Calu3 (cell line): Measurements from ENCODE around the gene SEC22C. TPM values are rescaled to one million over a fixed set of nuclear protein-coding genes. Genes with fewer than 3 reads are reported as not detected.
"Not testable (repeated sequence)": the region's sequence is repeated elsewhere in the genome, so short reads cannot be mapped to it uniquely, and the experiment has no call there.

ENCODE experiments used
- BruUV-seq: library from RNA; stranded (reverse); fragments of 400-500 nt; replicated peaks from 2 replicates; lab custom pipeline; 2021; lab: Mats Ljungman, UMichigan
- CTCF ChIA-PET: fragments of 300-600 bp; sonication (Branson Sonifier 250); formaldehyde crosslinking; loops from one replicate; lab custom pipeline; 2022; ENCODE audit warnings: antibody characterized with exemption; lab: Charles Lee
- DNase-seq: peaks from one replicate; pipeline ENCODE4 v3.0.0; 2022
- H3K27ac Mint-ChIP-seq: one replicate; pipeline ENCODE4 v1.8.0; 2022; ENCODE audit warnings: mixed read lengths; ENCODE audit not compliant: unreplicated experiment
- H3K27me3 Mint-ChIP-seq: one replicate; pipeline ENCODE4 v1.8.0; 2022; ENCODE audit warnings: mixed read lengths; ENCODE audit not compliant: unreplicated experiment
- H3K36me3 Mint-ChIP-seq: one replicate; pipeline ENCODE4 v1.8.0; 2022; ENCODE audit warnings: mild to moderate bottlenecking, moderate library complexity, mixed read lengths; ENCODE audit not compliant: insufficient read depth, unreplicated experiment
- H3K4me1 Mint-ChIP-seq: one replicate; pipeline ENCODE4 v1.8.0; 2022; ENCODE audit warnings: mild to moderate bottlenecking, low read depth, mixed read lengths; ENCODE audit not compliant: unreplicated experiment
- H3K4me3 Mint-ChIP-seq: one replicate; pipeline ENCODE4 v1.8.0; 2022; ENCODE audit warnings: mild to moderate bottlenecking, low read depth, moderate library complexity, mixed read lengths; ENCODE audit not compliant: unreplicated experiment
- H3K9me3 Mint-ChIP-seq: one replicate; pipeline ENCODE4 v1.8.0; 2022; ENCODE audit warnings: low read depth, mixed read lengths; ENCODE audit not compliant: unreplicated experiment
- intact Hi-C: fragments of 100-400 bp; cut with micrococcal nuclease; formaldehyde crosslinking; loops from one replicate; pipeline ENCODE4 v1.10.0; 2022; ENCODE audit not compliant: unreplicated experiment
- total RNA-seq: library from RNA; stranded (reverse); gene quantifications from 2 replicates; pipeline ENCODE4 v1.2.3, GENCODE V29; 2022
- TF ChIP-seq, protein P1 (sequence below): fragments of 200-600 bp; IDR thresholded peaks from one replicate; pipeline ENCODE4 v1.8.0; 2022; ENCODE audit warnings: antibody characterized with exemption; ENCODE audit not compliant: unreplicated experiment

The SEC22C gene
- total RNA-seq, 1 experiment from 2014 or later: 42.3 TPM

DNA sequence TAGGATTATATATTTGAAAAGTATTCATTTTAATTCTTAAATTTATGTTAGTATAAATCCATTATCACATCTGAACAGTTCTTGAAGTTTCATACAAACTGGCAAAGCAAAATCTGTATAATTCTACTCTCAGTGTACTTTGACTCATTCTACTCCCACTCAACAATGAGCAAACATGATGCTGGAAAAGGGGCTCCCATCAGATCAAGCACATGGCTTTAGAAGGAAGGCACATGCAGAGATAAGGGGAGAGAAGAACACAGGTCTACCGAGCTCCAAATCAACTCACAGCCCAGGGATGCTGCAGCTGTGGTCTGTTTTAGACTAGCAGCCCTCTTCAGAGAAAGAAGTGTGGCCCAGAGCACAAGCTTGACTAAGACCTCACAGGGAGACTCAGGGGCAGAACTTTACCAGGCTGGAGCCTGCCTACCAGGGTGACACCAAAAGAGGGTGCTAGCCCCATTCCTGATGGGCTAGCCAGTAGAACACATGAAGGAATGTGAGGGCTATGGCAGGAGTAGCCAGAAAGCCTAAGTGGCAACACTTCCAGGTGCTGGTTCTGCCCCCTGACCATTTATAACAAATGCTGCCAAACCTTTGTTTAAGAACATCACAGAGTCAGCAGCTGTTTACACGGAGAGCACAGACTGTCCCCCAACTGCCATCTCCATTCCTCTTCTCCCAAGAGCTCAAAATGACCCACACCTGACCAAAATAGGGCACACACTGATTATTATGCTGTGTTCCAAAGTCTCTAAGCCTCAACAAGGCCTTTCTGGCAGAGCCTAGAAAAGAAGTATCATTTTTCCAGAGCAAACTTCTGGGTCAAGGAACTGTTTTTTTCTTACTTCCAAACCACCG lies 19.5 kb downstream of the SEC22C start:
- intact Hi-C loops: no loop called here
- BruUV-seq: no TSS peak
- Mint-ChIP-seq H3K4me1 (no peaks in the 10 kb centered on the region), H3K27ac (no peak overlapping the region), H3K9me3 (no peaks in the 10 kb centered on the region), H3K27me3 (no peaks in the 10 kb centered on the region), H3K36me3 (peaks cover 25% of the 10 kb centered on the region), H3K4me3 (no peak overlapping the region)
- DNase-seq: no peak
- CTCF ChIA-PET: no interaction called here
- TF ChIP-seq, protein P1, sequence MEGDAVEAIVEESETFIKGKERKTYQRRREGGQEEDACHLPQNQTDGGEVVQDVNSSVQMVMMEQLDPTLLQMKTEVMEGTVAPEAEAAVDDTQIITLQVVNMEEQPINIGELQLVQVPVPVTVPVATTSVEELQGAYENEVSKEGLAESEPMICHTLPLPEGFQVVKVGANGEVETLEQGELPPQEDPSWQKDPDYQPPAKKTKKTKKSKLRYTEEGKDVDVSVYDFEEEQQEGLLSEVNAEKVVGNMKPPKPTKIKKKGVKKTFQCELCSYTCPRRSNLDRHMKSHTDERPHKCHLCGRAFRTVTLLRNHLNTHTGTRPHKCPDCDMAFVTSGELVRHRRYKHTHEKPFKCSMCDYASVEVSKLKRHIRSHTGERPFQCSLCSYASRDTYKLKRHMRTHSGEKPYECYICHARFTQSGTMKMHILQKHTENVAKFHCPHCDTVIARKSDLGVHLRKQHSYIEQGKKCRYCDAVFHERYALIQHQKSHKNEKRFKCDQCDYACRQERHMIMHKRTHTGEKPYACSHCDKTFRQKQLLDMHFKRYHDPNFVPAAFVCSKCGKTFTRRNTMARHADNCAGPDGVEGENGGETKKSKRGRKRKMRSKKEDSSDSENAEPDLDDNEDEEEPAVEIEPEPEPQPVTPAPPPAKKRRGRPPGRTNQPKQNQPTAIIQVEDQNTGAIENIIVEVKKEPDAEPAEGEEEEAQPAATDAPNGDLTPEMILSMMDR: no peak

DNA sequence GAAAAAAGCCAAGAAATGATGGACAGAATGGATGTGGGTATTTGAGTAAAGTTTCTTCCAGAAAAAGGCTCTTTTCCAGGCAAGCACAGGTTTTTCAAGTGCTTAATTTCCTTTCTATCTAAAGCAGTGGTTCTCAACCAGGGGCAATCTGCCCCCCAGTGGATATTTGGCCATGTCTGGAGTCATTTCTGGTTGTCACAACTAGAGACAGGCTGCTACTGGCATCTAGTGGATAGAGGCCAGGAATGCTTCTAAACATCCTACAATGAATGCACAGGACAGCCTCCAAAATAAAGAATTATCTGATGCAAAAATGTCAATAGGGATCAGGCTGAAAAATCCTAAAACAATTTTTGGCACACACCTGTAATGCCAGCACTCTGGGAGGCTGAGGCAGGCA lies 23.9 kb downstream of the SEC22C start:
- CTCF ChIA-PET: no interaction called here
- no peak for DNase-seq
- Mint-ChIP-seq H3K4me3 (no peak overlapping the region), H3K4me1 (no peaks in the 10 kb centered on the region), H3K36me3 (peaks cover 15% of the 10 kb centered on the region), H3K27me3 (no peaks in the 10 kb centered on the region), H3K27ac (no peak overlapping the region), H3K9me3 (no peaks in the 10 kb centered on the region)
- no TSS peak for BruUV-seq
- TF ChIP-seq, protein P1: no peak
- intact Hi-C loops: no loop called here

DNA sequence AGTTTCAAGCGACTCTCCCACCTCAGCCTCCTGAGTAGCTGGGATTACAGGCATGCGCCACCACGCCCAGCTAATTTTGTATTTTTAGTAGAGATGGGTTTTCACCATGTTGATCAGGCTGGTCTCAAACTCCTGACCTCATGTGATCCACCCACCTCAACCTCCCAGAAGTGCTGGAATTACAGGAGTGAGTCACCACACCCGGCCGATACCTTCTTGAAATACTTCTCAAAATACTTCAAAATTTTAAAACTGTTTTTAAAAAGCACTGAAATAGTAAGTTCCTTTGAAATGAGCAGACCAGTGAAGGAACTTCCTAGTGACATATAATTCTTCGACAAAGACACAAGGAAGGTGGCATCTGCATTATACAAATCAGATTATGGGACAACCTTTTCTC lies 24.9 kb downstream of the SEC22C start:
- DNase-seq, H3K4me3 Mint-ChIP-seq, H3K9me3 Mint-ChIP-seq, H3K27me3 Mint-ChIP-seq, H3K4me1 Mint-ChIP-seq, BruUV-seq, H3K27ac Mint-ChIP-seq, CTCF ChIA-PET, intact Hi-C loops: not testable (repeated sequence)
- peaks cover 15% of the 10 kb centered on the region for H3K36me3 Mint-ChIP-seq

DNA sequence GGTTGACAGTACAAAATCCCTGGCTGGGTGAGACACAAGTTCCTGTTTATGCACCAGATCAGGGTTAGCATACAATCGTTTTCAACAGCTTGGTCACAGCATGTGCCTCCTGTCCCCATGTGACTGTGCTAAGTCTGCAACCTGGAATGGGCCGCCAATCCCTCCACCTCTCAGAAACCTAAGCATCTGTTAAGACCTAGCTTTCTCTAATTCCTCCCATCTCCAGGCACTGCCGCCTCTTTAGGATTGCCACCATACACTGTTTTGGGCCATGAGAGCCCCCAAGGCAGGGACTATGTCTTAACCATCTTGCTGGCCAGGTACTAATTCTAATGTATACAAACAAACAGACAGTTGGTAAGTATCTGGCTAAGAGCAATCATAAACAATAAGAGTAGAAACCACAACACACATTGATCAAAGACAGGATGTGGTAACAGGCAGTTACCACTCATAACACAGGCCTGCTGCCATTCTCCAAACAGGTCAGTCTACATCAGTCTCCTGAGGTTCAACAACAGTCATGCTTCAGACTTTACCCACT lies 25.6 kb downstream of the SEC22C start:
- intact Hi-C loops: no loop called here
- H3K27me3 Mint-ChIP-seq: no peaks in the 10 kb centered on the region
- H3K27ac Mint-ChIP-seq: no peak overlapping the region
- no TSS peak for BruUV-seq
- CTCF ChIA-PET: no interaction called here
- no peak for DNase-seq
- H3K9me3 Mint-ChIP-seq: no peaks in the 10 kb centered on the region
- TF ChIP-seq, protein P1: no peak
- no peaks in the 10 kb centered on the region for H3K4me1 Mint-ChIP-seq
- H3K4me3 Mint-ChIP-seq: no peak overlapping the region
- H3K36me3 Mint-ChIP-seq: peaks cover 13% of the 10 kb centered on the region

DNA sequence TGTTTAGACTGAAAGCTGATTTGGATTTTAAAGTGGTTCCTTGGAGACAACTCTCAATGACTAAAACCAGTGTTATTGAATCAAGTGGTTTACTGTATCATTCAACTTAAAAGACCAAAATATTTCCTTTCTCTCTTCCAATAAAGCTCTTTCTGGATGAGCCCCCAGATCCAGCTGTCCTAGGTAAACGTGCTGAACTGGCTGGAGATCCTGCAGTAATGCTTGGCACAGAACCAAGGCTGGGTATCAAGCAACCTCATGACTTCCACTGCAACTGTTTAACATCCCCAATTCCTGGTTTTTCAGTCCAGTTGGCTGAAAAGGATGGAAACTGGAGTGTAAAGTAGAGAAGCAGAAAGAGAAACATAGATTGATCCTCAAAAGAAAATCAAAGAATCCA lies 28.9 kb downstream of the SEC22C start:
- Mint-ChIP-seq H3K27ac (no peak overlapping the region), H3K27me3 (no peaks in the 10 kb centered on the region)

More for the DNA sequence above, 28.9 kb downstream of the SEC22C start:
- no peaks in the 10 kb centered on the region for H3K9me3 Mint-ChIP-seq
- no peak for DNase-seq
- H3K4me1 Mint-ChIP-seq: no peaks in the 10 kb centered on the region
- no TSS peak for BruUV-seq
- H3K36me3 Mint-ChIP-seq: peaks cover 7% of the 10 kb centered on the region
- CTCF ChIA-PET: no interaction called here
- intact Hi-C loops: no loop called here
- TF ChIP-seq, protein P1: no peak
- H3K4me3 Mint-ChIP-seq: no peak overlapping the region
